Measurements from ENCODE around the gene NRROS.

Gene NRROS

GRCh38 chr3:196652961-196653795 lies 13.7 kb downstream of the NRROS start:
- no peak for DNase-seq

DNA sequence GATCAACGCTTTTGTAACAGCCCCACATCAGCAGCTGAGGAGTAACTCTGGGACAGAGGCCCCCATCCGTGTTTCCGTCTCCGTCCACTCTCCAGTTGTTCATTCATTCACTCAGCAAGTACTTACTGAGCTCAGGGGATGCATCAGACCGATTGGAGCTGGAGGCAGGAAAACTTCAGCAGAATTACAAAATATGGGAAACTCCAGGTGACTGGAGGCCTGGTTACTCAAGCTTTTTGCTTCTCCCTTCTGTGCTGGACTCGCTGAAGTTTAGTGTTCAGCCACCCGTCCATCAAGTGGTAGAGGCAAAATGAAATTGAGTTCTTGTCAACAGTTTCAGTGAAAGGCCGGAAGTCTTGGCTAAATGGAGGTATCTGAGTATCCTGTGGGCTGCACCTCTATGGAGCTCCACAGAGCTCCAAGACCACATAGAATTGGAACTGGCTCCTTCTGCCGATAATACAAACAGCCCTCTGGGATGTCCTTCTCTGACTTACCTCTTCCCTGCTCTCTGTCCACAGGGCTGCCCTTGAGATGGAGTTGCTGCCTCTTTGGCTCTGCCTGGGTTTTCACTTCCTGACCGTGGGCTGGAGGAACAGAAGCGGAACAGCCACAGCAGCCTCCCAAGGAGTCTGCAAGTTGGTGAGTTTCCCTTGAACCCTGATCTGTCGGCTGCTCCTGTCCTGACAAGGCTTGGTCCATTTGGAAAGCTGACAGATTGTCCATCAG lies 14.7 kb downstream of the NRROS start:
- DNase-seq: no peak

DNA sequence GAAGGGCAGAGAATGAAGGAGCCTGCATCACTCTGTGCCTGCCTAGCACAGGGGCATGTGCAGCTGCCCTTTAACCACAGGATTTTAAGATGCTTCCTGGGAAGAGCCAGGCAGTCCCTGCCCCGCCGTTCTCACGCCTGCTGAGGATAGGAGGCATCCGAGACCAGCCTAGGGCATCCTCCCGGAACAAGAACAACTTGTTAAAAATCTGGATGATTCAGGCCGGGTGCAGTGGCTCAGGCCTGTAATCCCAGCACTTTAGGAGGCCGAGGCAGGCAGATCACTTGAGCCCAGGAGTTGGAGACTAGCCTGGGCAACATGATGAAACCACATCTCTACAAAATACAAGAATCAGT lies 15.2 kb downstream of the NRROS start:
- DNase-seq: no peak

GRCh38 chr3:196655496-196655895 lies 16.0 kb downstream of the NRROS start:
- no peak for DNase-seq

DNA sequence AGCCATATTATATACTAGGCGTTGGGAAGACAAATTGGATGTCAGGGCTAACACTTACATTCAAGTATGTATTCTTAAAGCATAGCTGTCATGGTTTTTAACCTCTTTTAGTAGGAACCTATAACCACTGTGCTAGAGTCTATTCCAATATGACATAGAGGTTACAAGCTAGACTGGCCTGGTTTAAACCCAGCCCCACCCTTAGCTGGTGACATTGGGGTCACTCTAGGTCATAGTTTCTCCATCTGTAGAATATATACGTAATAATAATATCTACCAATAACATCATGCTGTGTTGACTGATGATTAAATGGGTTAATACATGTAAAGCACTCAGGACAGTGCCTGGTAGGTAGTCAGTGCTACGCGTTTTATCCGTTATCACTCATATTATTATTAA lies 16.7 kb downstream of the NRROS start:
- DNase-seq: no peak

GRCh38 chr3:196659901-196660351 lies 20.4 kb downstream of the NRROS start:
- no peak for DNase-seq

DNA sequence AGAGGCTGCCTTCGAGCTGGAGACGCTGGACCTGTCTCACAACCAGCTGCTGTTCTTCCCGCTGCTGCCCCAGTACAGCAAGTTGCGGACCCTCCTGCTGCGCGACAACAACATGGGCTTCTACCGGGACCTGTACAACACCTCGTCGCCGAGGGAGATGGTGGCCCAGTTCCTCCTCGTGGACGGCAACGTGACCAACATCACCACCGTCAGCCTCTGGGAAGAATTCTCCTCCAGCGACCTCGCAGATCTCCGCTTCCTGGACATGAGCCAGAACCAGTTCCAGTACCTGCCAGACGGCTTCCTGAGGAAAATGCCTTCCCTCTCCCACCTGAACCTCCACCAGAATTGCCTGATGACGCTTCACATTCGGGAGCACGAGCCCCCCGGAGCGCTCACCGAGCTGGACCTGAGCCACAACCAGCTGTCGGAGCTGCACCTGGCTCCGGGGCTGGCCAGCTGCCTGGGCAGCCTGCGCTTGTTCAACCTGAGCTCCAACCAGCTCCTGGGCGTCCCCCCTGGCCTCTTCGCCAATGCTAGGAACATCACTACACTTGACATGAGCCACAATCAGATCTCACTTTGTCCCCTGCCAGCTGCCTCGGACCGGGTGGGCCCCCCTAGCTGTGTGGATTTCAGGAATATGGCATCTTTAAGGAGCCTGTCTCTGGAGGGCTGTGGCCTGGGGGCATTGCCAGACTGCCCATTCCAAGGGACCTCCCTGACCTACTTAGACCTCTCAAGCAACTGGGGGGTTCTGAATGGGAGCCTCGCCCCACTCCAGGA lies 21.1 kb downstream of the NRROS start:
- DNase-seq: no peak

- no peak for DNase-seq
These were observed 21.9 kb downstream of the NRROS start for GRCh38 chr3:196661400-196661799.

GRCh38 chr3:196662033-196662432 lies 22.5 kb downstream of the NRROS start:
- no peak for DNase-seq

DNA sequence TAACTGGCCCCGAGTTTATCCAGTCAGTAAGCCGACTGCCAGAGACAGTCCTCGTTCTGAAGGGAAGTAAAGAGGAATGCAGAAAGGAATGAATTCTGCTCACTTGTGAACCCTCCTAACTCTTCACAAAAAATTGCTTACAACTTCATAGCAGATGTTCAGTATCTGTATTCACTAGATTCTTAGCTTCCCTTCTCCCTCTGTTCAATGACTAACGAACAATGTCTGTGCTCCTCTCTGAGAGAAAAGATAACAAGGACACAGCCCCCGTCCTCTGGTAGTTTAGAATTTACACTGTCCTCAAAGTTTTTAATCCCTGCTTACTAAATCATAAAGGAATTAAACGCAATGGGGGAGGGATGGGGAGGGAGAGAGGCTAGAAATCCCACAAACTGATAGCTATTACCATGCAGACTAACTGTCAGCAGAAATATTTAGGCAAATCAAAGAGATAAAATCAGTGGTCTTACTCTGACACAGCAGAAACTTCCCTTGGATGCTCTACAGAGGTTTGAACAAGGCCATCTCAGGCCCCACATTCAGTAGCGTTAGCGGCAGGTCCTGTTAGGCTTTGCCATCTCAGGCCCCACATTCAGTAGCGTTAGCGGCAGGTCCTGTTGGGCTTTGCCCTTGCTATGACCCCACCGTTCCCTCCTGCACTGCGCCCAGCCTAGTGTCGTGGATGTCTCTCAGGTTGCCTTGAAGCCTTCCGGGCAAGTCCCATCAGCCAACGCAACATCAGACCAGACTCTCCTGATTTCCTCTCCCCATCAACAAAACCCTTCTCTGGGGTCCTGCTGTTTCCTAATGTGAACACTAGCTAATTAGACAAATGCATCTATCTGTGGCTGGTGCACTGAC lies 23.4 kb downstream of the NRROS start:
- peak; percentile 50 for DNase-seq

GRCh38 chr3:196666001-196666867 lies 26.7 kb downstream of the NRROS start:
- DNase-seq: peak; percentile 60

DNA sequence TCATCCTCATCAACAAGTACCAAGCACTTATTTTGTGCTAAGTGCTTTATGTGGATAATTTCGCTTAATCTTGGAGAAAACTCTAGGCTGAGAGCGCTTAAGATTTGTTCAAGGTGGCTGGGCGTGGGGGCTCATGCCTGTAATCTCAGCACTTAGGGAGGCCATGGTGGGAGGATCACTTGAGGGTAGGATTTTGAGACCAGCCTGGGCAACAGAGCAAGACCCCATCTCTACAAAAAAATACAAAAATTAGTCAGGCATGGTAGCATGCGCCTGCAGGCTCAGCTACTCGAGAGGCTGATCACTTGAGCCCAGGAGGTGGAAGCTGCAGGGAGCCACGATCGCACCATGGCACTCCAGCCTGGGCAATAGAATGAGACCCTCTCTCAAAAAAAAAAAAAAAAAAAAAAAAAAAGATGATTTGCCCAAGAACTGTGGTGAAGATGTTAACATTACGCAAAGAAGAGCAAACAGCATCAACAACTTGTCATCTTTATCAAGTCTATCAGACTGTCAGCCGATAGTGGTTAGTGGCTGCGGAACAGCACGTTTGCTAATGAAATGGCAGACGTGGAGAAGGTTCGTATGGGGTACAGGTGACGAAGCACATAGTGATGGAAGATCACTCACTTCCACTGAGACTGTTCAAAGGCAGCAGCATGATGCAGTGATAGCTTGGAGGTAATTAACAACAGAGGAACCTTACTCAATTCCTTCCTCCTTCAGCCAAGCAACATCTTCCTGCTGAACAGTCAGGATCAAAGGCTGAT lies 27.7 kb downstream of the NRROS start:
- no peak for DNase-seq

DNA sequence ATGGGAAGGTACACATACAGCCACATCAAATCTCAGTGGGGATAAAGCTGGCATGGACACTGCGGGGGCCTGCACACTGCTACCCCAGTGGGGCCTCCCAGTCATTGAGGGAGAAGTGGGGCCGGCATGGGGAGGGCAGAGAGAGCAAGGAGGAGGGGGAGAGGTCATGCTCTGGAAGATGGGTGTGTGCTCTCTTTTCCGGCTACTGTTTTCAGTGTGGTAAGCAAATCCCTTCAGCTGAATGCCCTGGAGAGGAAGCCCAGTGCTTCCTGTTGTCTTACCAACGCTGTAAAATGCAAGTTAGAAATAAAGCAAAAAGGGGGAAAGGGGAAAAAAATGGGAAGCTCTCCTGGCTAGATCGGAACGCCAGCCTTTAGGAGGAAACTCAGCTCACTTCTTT lies 30.8 kb downstream of the NRROS start:
- no peak for DNase-seq

DNA sequence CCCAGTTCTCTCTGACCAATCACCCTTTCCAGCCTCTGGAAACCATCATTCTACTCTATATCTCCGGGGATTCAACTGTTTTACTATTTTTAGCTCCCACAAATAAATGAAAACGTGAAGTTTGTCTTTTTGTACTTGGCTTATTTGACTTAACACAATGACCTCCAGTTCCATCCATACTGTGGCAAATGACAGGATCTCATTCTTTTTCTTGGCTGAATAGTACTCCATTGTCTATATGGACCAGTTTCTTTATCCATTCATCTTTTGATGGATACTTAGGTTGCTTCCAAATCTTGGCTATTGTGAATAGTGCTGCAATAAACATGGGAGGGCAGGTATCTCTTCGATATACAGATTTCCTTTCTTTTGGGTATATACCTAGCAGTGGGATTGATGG lies 34.1 kb downstream of the NRROS start:
- no peak for DNase-seq

GRCh38 chr3:196677353-196677752 lies 37.9 kb downstream of the NRROS start:
- DNase-seq: no peak

- DNase-seq: no peak
These were observed 38.4 kb downstream of the NRROS start for GRCh38 chr3:196677931-196678330.

DNA sequence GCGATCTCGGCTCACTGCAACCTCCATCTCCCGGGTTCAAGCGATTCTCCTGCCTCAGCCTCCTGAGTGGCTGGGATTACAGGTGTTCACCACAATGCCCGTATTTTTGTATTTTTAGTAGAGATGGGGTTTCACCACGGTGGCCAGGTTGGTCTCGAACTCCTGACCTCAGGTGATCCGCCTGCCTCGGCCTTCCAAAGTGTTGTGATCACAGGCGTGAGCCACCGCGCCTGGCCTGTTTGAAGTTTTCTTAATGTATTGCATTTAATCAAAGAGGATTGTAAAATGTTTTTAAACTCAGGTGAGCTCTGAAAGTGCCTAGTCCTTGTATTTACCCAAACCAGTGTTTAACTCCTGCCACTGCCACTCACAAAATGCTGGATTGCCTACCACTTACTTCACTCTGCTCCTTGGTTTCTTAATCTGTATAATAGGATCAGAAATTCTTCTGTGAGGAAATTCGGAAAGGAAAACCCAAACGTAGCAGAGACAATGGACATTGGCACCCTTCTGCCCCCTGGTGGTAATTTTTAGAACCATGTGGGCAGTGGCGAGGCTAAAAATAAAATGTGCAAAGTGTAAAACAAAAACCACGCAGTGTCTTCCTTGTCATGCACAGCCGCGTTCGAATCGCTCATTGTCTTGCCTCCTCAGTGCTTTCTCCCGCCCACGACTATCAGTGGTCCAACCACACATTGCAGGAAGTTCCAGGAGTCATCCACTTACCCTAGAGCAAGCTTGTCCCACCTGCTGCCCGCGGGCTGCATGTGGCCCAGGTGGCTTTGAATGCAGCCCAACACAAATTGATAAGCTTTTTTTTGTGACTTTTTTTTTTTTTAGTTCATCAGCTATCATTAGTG lies 45.3 kb downstream of the NRROS start:
- peak; percentile 45 for DNase-seq

GRCh38 chr3:196686436-196686835 lies 46.9 kb downstream of the NRROS start:
- no peak for DNase-seq

DNA sequence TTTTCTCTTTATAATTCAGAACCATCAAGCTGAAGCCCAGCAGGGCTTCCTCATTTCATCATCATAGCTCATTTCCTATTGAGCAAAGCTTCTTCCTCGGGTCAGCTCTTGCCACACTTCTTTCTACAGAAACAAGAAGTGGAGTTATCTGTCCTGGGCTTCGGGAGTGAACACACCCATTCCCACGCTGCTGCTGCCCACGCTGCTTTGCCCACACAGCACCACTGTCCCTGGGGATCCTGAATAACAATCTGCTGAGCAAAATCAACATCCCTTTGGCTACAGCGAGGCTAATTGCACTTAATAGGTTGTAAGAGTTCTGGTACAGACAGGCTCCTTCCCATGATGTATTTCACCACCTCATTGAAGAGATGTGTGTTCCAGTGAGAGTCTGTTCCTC lies 48.9 kb downstream of the NRROS start:
- peak; percentile 62 for DNase-seq
